ENCODE measurements around the gene RTN4R. TPM values are rescaled to one million over a fixed set of nuclear protein-coding genes. Genes with fewer than 3 reads are reported as not detected.

The RTN4R gene
- polyA plus RNA-seq, 1 of the 3 experiments (the other 2 are of a cell fraction): 0.23 TPM

DNA sequence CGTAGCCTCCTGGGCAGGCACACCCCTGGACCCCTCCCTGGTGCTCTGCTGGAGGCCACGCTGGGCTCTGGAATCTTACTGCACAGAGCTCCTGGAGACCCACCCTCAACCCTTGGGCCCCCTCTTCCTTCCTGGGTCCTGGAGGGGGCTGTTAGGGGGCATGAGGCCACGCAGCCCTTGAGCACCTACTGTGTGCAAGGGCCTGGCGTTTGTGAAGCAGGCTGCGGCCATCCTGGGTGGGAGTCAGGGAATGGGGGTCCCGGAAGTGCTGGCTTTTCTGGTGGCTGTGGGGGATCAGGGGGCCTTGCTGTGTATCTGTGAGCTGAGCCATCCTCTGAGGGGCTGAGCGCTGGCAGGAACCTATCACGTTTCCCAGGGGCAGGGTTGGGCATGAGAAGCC is 76.3 kb downstream of the RTN4R start:
- no peak for TF ChIP-seq TAF1 (IDR thresholded peaks at IDR 0.05; ENCODE audit: borderline replicate concordance, low read depth, low read length)
- TF ChIP-seq FOXJ3 (CRISPR knock-in tag; IDR thresholded peaks at IDR 0.05): no peak
- no peak for TF ChIP-seq CHD2 (IDR thresholded peaks at IDR 0.05; ENCODE audit: low read length, partially characterized antibody)
- TF ChIP-seq YY1 (IDR thresholded peaks at IDR 0.05; ENCODE audit: low read depth): no peak
- TF ChIP-seq MXI1 (IDR thresholded peaks at IDR 0.05; ENCODE audit: low read depth, low read length): no peak
- TF ChIP-seq, protein P1, sequence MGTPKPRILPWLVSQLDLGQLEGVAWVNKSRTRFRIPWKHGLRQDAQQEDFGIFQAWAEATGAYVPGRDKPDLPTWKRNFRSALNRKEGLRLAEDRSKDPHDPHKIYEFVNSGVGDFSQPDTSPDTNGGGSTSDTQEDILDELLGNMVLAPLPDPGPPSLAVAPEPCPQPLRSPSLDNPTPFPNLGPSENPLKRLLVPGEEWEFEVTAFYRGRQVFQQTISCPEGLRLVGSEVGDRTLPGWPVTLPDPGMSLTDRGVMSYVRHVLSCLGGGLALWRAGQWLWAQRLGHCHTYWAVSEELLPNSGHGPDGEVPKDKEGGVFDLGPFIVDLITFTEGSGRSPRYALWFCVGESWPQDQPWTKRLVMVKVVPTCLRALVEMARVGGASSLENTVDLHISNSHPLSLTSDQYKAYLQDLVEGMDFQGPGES (IDR thresholded peaks at IDR 0.05; ENCODE audit: low read depth, low read length): no peak
- TF ChIP-seq, protein P2, sequence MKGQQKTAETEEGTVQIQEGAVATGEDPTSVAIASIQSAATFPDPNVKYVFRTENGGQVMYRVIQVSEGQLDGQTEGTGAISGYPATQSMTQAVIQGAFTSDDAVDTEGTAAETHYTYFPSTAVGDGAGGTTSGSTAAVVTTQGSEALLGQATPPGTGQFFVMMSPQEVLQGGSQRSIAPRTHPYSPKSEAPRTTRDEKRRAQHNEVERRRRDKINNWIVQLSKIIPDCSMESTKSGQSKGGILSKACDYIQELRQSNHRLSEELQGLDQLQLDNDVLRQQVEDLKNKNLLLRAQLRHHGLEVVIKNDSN (IDR thresholded peaks at IDR 0.05; ENCODE audit: borderline replicate concordance, low read depth): no peak
- no peak for TF ChIP-seq EZH2phosphoT487 (IDR thresholded peaks at IDR 0.05; ENCODE audit: borderline replicate concordance, low read depth)
- no peak for TF ChIP-seq GATA2 (CRISPR knock-in tag; IDR thresholded peaks at IDR 0.05)
- Histone ChIP-seq H3K9ac (no peak overlapping the region), H3K4me2 (no peak overlapping the region), H3F3A (replicated peaks; ENCODE audit: insufficient read depth) (no peaks in the 10 kb centered on the region), H3K79me2 (ENCODE audit: insufficient read depth) (no peaks in the 10 kb centered on the region), H3K36me3 (replicated peaks in 1 of 2; ENCODE audit: control insufficient read depth in 1 of 2, insufficient read depth in 2 of 2, low read length in 1 of 2) (no peaks in the 10 kb centered on the region), H3K4me1 (ENCODE audit: control insufficient read depth in 1 of 2, insufficient read depth in 2 of 2, low read depth in 1 of 2, low read length in 1 of 2) (no peaks in the 10 kb centered on the region), H4K20me1 (ENCODE audit: insufficient read depth) (no peaks in the 10 kb centered on the region), H3K4me3 (ENCODE audit: low read depth in 2 of 2, low read length in 1 of 2) (no peak overlapping the region), H3K27me3 (ENCODE audit: insufficient read depth) (0 out of 2 replicates have a peak, but pooled peaks cover 4% of the 10 kb centered on the region), H3K27ac (ENCODE audit: low read depth in 2 of 2, low read length in 1 of 2) (no peak overlapping the region), H3K9me2 (no peaks in the 10 kb centered on the region), H3K9me3 (no peaks in the 10 kb centered on the region), H2AFZ (ENCODE audit: low read depth) (no peak overlapping the region)
- CTCF ChIA-PET: interaction anchor here (1.0 to 1.2 kb wide), 3 partner anchors 10 to 35 kb away, joined by 3 read pairs; no protein-coding TSS in a partner anchor
- no peak for DNase-seq
- WGBS (ENCODE audit: low lambda C conversion rate): 44% methylated on average over 4 of the region's 8 CpGs
- POLR2A ChIA-PET: no interaction called here

Small RNAs within 50 kb of the gene (small RNA-seq; reads per million reads assigned to genes)
- gene MIR1286: 0 to 1.3 (median 0) reads per million in 7 experiments

Other genes with a start within 250 kb of the RTN4R start
- 20.7 and 25.5 TPM in 2 replicates for gene TANGO2, start 247.2 kb downstream of the RTN4R start, polyA plus RNA-seq (2012; rRNA removed)
- gene DGCR8, start 188.1 kb downstream of the RTN4R start, polyA plus RNA-seq (2012; rRNA removed): 23.9 and 26.5 TPM in 2 replicates
- gene RANBP1, start 152.2 kb downstream of the RTN4R start, polyA plus RNA-seq (2012; rRNA removed): 288 and 502 TPM in 2 replicates
- gene TRMT2A, start 151.1 kb downstream of the RTN4R start, polyA plus RNA-seq (2012; rRNA removed): 54.6 and 73.1 TPM in 2 replicates
- 36.5 and 65.3 TPM in 2 replicates for gene ZDHHC8, start 136.5 kb downstream of the RTN4R start, polyA plus RNA-seq (2012; rRNA removed)
- 21.1 and 24.0 TPM in 2 replicates for gene CCDC188, start 117.3 kb downstream of the RTN4R start, polyA plus RNA-seq (2012; rRNA removed)
- 53.9 and 59.8 TPM in 2 replicates for gene DGCR6L, start 51.7 kb upstream of the RTN4R start, polyA plus RNA-seq (2012; rRNA removed)
- 8.0 and 9.9 TPM in 2 replicates for gene ZNF74, start 125.8 kb upstream of the RTN4R start, polyA plus RNA-seq (2012; rRNA removed)
- 32.1 and 49.0 TPM in 2 replicates for gene SCARF2, start 169.5 kb upstream of the RTN4R start, polyA plus RNA-seq (2012; rRNA removed)
- 26.5 and 29.8 TPM in 2 replicates for gene KLHL22, start 227.5 kb upstream of the RTN4R start, polyA plus RNA-seq (2012; rRNA removed)
- 36.0 and 45.1 TPM in 2 replicates for gene MED15, start 239.3 kb upstream of the RTN4R start, polyA plus RNA-seq (2012; rRNA removed)